Epithelial cell of prostate (primary cell): Measurements from ENCODE around the gene STRIP1.

Source experiments
- DNase-seq: peaks from one replicate; pipeline ENCODE4 v3.0.0-alpha.2; 2011; ENCODE audit warnings: low read depth, low spot score
- H3K27ac ChIP-seq: fragments of 450-650 bp; 2 replicates; pipeline ENCODE4 v1.5.1; 2017; ENCODE audit warnings: mild to moderate bottlenecking

Gene STRIP1

GRCh38 chr1:110048923-110049601 lies 14.6 kb downstream of the STRIP1 start:
- H3K27ac ChIP-seq = no peak overlapping the region
- no peak for DNase-seq

- DNase-seq = no peak
- H3K27ac ChIP-seq = no peak overlapping the region
These were observed 15.6 kb downstream of the STRIP1 start for GRCh38 chr1:110049801-110050601.

GRCh38 chr1:110050602-110051261 lies 16.3 kb downstream of the STRIP1 start:
- no peak for DNase-seq
- H3K27ac ChIP-seq = no peak overlapping the region

- no peak overlapping the region for H3K27ac ChIP-seq
- DNase-seq = no peak
These were observed 16.8 kb downstream of the STRIP1 start for GRCh38 chr1:110051262-110051648.

GRCh38 chr1:110053552-110054428 lies 19.4 kb downstream of the STRIP1 start:
- no peak for DNase-seq
- H3K27ac ChIP-seq = no peak overlapping the region

GRCh38 chr1:110055493-110056284 lies 21.3 kb downstream of the STRIP1 start:
- DNase-seq = no peak
- H3K27ac ChIP-seq = peak overlapping the region; percentile 71

GRCh38 chr1:110056285-110056683 lies 21.9 kb downstream of the STRIP1 start:
- peak overlapping the region; percentile 71 for H3K27ac ChIP-seq
- DNase-seq = no peak

- H3K27ac ChIP-seq = peak overlapping the region; percentile 71
These were observed 22.4 kb downstream of the STRIP1 start for GRCh38 chr1:110056776-110057175.

GRCh38 chr1:110057963-110058518 lies 23.6 kb downstream of the STRIP1 start:
- H3K27ac ChIP-seq = no peak overlapping the region
- no peak for DNase-seq

More at GRCh38 chr1:110056776-110057175, 22.4 kb downstream of the STRIP1 start:
- peak; percentile 52 for DNase-seq

- no peak overlapping the region for H3K27ac ChIP-seq
- no peak for DNase-seq
These were observed 24.2 kb downstream of the STRIP1 start for GRCh38 chr1:110058591-110058990.

GRCh38 chr1:110059133-110059863 lies 24.9 kb downstream of the STRIP1 start:
- DNase-seq = no peak
- H3K27ac ChIP-seq = no peak overlapping the region

GRCh38 chr1:110060034-110060661 lies 25.7 kb downstream of the STRIP1 start:
- no peak overlapping the region for H3K27ac ChIP-seq
- DNase-seq = no peak

- H3K27ac ChIP-seq = no peak overlapping the region
- no peak for DNase-seq
These were observed 26.2 kb downstream of the STRIP1 start for GRCh38 chr1:110060662-110061060.

- DNase-seq = no peak
- H3K27ac ChIP-seq = no peak overlapping the region
These were observed 26.9 kb downstream of the STRIP1 start for GRCh38 chr1:110061341-110061740.

GRCh38 chr1:110062612-110063011 lies 28.2 kb downstream of the STRIP1 start:
- no peak for DNase-seq
- no peak overlapping the region for H3K27ac ChIP-seq

- no peak overlapping the region for H3K27ac ChIP-seq
- no peak for DNase-seq
These were observed 29.4 kb downstream of the STRIP1 start for GRCh38 chr1:110063781-110064180.

GRCh38 chr1:110064576-110065337 lies 30.3 kb downstream of the STRIP1 start:
- no peak overlapping the region for H3K27ac ChIP-seq
- no peak for DNase-seq
